ENCODE results near the gene CASQ2.

The CASQ2 gene

DNA sequence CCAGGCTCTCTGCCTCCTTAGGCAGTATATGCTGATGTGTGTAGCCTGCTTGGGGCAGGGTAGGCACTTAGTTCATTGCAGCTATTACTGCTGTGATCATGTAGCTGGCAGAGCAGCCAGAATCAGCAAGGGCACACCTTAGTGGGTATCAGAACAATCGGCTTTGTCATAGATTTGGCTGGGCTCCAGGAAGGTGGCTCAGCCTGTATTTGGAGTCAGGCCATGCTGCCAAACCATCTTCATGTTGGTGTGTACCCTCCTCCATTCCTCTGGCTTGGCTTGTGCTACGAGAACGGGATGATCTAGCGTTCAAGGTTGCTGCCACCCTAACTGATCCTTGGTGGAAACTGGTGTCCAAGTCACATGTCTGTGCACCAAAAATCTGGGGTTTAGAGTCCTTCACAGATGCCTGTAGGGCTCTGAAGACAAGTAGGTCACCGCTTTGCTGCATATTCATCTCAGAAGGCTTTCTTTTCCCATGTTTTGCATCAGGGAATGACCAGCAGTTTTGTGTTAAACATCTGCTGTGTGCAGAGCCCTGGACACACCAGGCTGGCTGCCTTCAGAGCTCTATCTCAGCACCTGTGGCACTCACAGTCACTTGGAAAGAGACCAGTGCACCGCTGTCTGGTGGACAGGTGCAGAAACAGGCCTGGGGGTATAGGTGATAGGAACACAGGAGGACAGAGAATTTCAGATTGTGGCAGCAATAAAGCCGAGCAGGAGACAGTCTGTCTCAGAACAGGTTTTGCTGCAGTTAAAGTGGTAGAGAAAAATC lies 103.0 kb downstream of the CASQ2 start:
- no peak for DNase-seq (ENCODE audit: low read depth)

DNA sequence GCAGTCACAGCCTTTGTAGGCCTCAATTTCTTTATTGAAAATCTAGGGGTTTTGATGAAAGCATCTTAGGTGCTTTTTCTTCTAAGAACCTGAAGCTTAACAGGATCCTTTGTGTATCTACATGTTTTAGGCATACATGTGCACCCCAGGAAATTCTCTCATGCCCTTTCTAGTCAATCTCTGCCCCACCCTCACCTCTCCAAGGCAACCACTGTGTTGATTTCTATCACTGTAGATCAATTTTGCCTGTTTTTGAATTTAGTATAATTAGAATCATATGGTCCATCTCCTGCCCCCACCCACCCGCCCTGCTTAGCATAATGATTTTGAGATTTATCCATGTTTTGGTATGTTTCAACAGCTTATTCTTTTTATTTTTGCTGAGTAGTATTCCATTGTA lies 107.4 kb downstream of the CASQ2 start:
- DNase-seq (ENCODE audit: low read depth) = no peak

DNA sequence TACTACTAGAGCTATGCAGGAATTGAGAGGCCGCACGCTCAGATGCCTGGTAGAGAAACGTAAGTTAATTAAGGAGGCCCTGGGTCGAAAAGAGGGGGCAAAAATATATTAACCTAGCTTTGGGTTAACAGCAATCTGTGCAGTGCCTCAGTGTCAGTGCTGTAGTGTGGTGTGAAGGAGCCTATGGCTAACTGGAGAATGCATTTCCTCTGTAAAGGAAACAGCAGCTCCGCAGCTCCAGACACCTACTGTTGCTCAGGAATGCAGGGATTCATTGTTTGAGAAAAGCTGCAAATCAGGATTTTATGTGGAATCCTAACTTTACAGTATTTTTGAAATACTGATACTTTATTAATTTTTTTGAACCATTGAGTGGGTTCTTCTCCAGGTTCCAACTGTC lies 108.4 kb downstream of the CASQ2 start:
- no peak for DNase-seq (ENCODE audit: low read depth)

DNA sequence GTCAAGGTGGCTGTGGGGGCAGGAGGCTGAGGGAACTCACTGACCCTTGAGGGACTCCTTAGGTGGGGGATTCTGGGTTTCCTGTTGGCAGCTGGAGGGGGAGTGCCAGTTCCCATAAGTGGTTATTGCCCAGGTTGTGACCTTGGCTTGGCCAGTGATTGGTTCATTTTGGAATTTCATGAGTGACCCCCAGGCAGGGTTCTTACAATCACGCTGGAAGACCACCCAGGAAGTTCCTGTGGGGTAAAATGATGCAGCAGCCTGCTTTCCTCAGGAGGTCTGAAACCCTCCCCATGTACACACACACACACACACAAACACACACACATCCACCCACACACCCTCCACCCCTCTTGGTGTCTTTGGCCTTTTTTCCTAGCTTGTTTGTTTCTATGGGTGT lies 109.9 kb downstream of the CASQ2 start:
- no peak for DNase-seq (ENCODE audit: low read depth)

DNA sequence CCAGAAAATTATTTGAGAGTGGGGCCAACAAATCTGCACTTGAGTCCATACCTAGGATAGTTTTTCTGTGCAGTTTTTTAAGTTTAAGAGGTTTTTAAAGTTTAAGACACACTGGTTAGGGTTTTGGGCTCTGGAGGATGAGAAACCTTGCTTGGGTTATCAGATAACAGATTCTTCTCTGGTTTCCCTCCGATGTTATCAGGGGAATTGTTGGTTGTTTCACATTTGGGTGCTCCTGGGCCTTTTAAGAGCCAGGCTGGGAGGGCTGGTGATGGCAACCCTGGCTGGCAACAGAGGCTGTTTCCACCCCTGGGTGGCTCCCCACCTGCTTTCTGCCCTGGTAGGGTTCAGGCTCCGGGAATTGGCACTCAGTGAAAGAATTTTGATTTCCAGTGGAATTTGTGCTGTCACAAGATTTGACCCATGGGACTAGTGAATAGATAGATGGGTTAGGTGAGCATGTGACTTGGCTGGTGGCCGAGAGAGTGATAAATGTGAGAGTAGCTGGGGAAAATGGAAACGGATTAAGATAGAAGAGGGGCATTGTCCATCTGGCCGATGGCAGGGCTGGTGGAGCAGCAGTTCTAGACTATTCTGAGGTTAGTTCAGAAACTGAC lies 111.9 kb downstream of the CASQ2 start:
- no peak for DNase-seq (ENCODE audit: low read depth)

DNA sequence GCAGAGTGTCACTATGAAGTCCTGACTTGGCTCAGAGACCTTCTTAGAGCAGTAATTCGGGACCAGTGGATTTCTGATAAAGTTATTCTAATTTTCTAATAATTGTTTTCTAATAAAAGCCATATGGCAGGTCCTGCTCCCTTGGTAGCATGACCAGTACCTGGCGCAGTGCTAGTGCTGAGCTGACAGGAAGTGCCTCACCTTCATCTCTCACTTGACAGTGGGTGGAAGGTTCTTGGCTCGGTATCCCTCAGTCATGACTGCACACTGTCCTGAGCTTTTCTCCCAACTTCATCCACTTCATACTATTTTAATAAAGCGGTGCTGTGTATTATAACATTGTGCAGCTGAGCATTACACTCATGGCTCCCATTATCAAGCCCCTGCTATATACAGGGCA lies 112.6 kb downstream of the CASQ2 start:
- DNase-seq (ENCODE audit: low read depth) = no peak

DNA sequence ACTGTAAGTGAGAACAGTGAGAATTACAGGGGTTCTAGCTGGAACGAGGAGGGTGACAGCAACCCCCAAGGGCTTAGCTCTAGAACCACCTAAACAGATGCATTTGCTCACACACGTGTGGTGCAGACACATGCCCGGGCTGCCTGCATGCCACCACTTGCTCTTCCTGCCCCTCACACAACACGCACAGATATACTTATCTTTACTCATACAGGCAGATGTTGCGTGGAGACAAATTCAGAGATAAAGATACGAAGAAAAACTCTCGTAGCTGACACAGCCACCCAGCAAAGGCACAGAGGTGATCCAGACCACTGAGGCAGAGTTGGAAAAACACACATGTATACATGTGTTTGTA lies 113.2 kb downstream of the CASQ2 start:
- no peak for DNase-seq (ENCODE audit: low read depth)

DNA sequence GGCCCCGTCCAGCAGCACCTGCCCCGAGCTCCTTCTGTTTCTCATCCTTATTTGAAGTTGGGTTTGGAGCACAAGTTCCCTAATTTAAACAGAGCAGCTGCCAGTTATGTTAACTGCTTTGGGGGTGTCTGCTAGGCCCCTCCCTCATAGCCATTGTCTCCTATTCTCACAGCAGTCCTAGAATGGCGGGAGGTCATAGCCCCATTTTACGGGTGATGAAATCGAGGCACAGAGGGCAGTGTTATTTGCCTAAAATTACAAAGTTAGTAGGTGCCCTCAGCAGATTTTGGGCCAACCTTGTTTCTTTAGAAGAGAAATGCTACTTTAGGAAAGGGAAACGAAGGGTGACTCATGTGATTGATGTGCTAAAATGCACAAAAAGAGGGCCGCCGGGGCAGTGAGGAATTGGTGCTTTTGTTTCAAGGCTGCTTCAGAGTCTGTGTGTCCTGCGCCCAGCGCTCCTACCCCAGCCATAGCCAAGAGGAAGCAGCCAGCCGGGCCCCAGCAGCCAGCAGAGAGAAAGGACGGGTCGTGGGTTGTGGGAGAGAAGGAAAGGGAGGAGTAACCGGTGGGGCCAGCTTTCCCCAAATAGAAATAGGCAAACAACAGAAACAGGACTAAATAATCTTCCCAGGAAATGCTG lies 113.7 kb downstream of the CASQ2 start:
- no peak for DNase-seq (ENCODE audit: low read depth)

DNA sequence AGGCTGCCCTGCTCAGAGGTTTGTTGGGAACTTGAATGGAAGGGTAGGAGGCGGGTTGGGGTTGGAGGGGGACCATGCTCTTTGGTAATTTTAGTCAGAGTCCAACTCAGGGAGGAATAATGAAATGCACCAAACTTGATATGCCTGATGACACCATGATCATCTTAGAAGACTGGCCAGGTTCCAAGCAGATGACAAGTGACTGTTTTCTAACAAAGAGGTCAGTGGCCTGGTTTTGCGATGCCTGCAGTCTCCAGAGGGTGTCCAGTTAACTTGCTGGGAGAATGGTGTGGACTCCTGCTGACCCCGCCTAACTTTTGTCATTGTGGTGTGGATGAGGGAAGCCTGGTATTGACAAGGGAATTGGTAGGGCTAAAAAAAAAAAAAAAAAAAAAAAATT lies 114.4 kb downstream of the CASQ2 start:
- DNase-seq (ENCODE audit: low read depth) = no peak

DNA sequence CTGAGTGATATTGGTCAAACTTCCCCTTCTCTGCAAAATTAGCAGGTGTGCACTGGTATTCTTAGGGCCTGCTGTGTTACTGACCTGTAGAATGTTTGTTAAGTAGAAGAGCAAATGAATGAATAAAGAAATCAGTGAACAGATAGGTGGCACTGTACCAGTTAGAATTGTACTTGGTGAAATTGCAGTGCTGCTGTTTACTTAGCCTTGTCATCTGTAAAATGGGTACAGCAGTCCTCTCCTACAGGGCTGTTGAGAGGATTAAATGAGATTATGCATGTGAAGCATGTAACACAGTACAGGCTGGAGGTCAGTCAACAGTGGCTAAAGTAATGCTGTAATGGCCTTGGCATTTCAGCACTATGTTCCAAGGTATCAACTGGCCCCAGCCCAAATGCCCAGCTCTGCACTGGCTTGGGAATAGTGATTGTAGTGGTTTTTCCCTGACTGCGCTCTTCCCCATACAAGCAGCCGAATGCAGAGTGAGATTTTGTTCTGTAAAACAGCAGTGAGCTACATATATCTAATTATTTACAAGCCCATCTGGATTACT lies 116.2 kb downstream of the CASQ2 start:
- DNase-seq (ENCODE audit: low read depth) = no peak

DNA sequence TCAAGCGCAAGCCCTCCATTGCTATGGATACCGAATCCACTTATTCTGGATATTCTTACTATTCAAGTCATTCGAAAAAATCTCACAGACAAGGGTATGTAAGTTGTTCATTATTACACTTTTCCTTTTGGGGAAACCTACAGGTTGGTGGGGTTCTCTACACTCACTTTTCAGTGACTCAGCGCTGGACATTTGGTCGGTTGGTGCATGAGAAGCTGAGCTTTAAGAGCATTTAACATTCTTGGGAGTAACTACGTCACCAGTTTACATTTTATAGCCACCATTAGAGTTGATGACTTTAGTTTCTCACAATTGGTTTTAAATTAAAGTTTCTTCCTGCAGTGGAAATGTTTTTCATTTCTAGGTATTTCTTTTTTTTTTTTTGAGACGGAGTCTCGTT lies 117.1 kb downstream of the CASQ2 start:
- DNase-seq (ENCODE audit: low read depth) = no peak

DNA sequence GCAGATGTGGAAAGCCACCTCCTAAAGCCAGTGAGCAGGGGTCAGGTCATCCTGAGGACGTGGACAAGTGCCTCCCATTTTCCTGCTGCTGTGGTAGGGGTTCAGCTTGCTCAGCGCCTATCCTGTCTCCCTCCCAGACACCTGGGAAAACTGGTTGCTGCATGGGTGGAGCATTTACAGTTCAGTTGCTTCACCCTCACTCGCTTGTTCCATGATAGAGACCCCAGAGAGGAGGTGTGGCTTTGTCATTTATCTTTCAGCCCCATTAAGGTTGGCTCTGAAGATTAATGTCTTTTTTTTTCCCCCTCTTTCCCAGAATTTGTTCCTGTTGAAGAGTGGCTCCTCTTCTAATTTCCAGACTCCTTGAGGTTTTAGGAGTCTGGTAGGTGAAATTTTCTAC lies 117.6 kb downstream of the CASQ2 start:
- no peak for DNase-seq (ENCODE audit: low read depth)
